Thoracic aorta (tissue), 2 donors: Measurements from ENCODE around the gene TBC1D19. TPM values are rescaled to one million over a fixed set of nuclear protein-coding genes. Genes with fewer than 3 reads are reported as not detected.
"Not testable (repeated sequence)": the region's sequence is repeated elsewhere in the genome, so short reads cannot be mapped to it uniquely, and the experiment has no call there.

Experiments used
- ATAC-seq: fragments of 150-250 bp; one replicate; pipeline ENCODE4 v1.8.0; 2017; ENCODE audit warnings: low read depth; ENCODE audit not compliant: insufficient number of reproducible peaks, low FRiP score
- DNase-seq: peaks from one replicate; pipeline ENCODE4 v3.0.0-alpha.2; 2020; ENCODE audit warnings: low spot score
- H3K27ac ChIP-seq, 2 donors: fragments of 200-600 bp; sonication (generic); 1 replicate in 1 of 2; 2 replicates in 1 of 2; pipeline ENCODE4 v1.5.1; 2016; ENCODE audit warnings: mild to moderate bottlenecking in 2 of 2, moderate library complexity in 2 of 2
- H3K27me3 ChIP-seq: fragments of 200-600 bp; sonication (generic); replicated peaks from 2 replicates; pipeline ENCODE4 v1.6.0; 2016; ENCODE audit warnings: mild to moderate bottlenecking; ENCODE audit not compliant: insufficient read depth
- H3K36me3 ChIP-seq: fragments of 200-600 bp; sonication (generic); one replicate; pipeline ENCODE4 v1.5.1; 2016
- H3K4me1 ChIP-seq, 2 donors: fragments of 200-600 bp; sonication (generic); 1 replicate in 1 of 2; 2 replicates in 1 of 2; pipeline versions ENCODE4 v1.5.1 to v1.6.0; 2016; ENCODE audit warnings: low read depth in 2 of 2, mild to moderate bottlenecking in 1 of 2; ENCODE audit not compliant: control insufficient read depth in 1 of 2
- H3K4me3 ChIP-seq: fragments of 200-600 bp; sonication (generic); 2 replicates; pipeline ENCODE4 v1.5.1; 2016; ENCODE audit warnings: mild to moderate bottlenecking
- H3K9me3 ChIP-seq: fragments of 200-600 bp; sonication (generic); 2 replicates; pipeline ENCODE4 v1.5.1; 2016
- total RNA-seq, 2 donors: library from RNA; depleted of rRNA; stranded (reverse); fragments of >200 nt; gene quantifications; one replicate each; pipeline versions ENCODE4 v1.1.0 to v1.2.3, GENCODE V29; 2016
- TF ChIP-seq, protein P1 (sequence below): fragments of 200-600 bp; sonication (generic); IDR thresholded peaks from one replicate; pipeline ENCODE4 v1.5.1; 2019; ENCODE audit warnings: antibody characterized with exemption

The TBC1D19 gene
- total RNA-seq, 2 donors from 2014 or later = 9.1 to 19.4 TPM

- Histone ChIP-seq H3K9me3 (no peaks in the 10 kb centered on the region), H3K27ac (no peak overlapping the region), H3K27me3 (no peaks in the 10 kb centered on the region), H3K4me1 (no peaks in the 10 kb centered on the region), H3K36me3 (no peaks in the 10 kb centered on the region), H3K4me3 (no peak overlapping the region)
- no peak for ATAC-seq
- TF ChIP-seq, protein P1, sequence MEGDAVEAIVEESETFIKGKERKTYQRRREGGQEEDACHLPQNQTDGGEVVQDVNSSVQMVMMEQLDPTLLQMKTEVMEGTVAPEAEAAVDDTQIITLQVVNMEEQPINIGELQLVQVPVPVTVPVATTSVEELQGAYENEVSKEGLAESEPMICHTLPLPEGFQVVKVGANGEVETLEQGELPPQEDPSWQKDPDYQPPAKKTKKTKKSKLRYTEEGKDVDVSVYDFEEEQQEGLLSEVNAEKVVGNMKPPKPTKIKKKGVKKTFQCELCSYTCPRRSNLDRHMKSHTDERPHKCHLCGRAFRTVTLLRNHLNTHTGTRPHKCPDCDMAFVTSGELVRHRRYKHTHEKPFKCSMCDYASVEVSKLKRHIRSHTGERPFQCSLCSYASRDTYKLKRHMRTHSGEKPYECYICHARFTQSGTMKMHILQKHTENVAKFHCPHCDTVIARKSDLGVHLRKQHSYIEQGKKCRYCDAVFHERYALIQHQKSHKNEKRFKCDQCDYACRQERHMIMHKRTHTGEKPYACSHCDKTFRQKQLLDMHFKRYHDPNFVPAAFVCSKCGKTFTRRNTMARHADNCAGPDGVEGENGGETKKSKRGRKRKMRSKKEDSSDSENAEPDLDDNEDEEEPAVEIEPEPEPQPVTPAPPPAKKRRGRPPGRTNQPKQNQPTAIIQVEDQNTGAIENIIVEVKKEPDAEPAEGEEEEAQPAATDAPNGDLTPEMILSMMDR = no peak
- no peak for DNase-seq
These were observed 63.8 kb downstream of the TBC1D19 start for GRCh38 chr4:26647523-26648224.

- H3K4me1 ChIP-seq = no peaks in the 10 kb centered on the region
- no peaks in the 10 kb centered on the region for H3K27me3 ChIP-seq
- H3K9me3 ChIP-seq = no peaks in the 10 kb centered on the region
- ATAC-seq = no peak
- DNase-seq = no peak
- TF ChIP-seq, protein P1 = no peak
- no peak overlapping the region for H3K4me3 ChIP-seq
- H3K36me3 ChIP-seq = no peaks in the 10 kb centered on the region
- H3K27ac ChIP-seq = no peak overlapping the region
These were observed 64.4 kb downstream of the TBC1D19 start for GRCh38 chr4:26648260-26648659.

GRCh38 chr4:26660261-26660660 lies 76.4 kb downstream of the TBC1D19 start:
- no peak for ATAC-seq

DNA sequence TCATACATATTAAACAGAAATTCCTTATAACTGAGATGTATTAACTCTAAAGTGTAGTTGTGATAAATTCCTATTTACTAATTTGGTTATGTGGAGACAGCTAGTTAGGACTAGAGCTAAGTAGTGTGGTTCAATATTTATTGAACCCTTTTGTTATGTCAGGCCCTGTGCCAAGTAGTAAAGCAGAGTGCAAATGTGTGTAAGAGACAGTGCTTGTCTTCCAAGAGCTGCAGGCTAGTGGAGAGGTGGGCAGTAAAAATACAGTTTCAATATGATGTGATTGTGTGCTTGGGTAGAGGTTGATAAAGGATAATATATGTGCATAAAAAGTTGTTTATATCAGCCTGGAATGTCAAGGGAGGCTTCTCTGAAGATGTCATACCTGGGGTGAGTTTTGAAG lies 80.0 kb downstream of the TBC1D19 start:
- Histone ChIP-seq H3K4me1 (no peaks in the 10 kb centered on the region), H3K9me3 (no peaks in the 10 kb centered on the region), H3K4me3 (no peak overlapping the region), H3K27ac (no peak overlapping the region), H3K27me3 (no peaks in the 10 kb centered on the region), H3K36me3 (no peaks in the 10 kb centered on the region)
- DNase-seq (no peak), ATAC-seq (no peak)
- TF ChIP-seq, protein P1 = no peak

More at GRCh38 chr4:26660261-26660660, 76.4 kb downstream of the TBC1D19 start:
- H3K27ac ChIP-seq = no peak overlapping the region
- no peak for DNase-seq
- peaks cover 3% of the 10 kb centered on the region for H3K36me3 ChIP-seq
- TF ChIP-seq, protein P1 = no peak
- H3K9me3 ChIP-seq = no peaks in the 10 kb centered on the region
- no peak overlapping the region for H3K4me3 ChIP-seq
- H3K27me3 ChIP-seq = no peaks in the 10 kb centered on the region
- no peaks in the 10 kb centered on the region for H3K4me1 ChIP-seq

DNA sequence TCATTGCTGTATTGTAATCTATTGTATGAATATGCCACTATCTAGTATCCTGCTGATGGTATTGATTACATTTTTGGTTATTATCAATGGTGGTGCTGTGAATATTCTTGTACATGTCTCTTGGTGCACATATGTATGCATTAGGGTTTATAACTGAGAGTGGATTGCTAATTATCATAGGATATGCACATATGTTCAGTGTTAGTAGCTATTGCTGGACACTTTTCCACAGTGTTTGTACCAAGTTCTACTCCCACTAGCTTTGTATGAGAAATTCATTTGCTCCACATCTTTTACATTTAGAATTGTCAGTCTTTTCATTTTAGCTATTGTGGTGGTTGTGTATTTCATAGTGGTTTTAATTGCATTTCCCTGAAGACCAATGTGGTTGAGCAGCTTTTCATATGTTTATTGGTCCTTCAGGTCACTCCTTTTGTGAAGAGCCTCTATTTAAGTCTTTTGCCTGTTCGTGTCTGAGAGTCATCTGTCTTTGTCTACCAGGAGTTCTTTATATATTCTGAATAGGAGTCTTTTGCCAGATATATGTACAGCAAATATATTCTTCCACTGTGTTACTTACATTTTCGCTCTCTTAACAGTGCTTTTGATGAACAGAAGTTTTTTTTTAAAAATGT lies 87.1 kb downstream of the TBC1D19 start:
- TF ChIP-seq, protein P1 = no peak
- no peak for ATAC-seq

DNA sequence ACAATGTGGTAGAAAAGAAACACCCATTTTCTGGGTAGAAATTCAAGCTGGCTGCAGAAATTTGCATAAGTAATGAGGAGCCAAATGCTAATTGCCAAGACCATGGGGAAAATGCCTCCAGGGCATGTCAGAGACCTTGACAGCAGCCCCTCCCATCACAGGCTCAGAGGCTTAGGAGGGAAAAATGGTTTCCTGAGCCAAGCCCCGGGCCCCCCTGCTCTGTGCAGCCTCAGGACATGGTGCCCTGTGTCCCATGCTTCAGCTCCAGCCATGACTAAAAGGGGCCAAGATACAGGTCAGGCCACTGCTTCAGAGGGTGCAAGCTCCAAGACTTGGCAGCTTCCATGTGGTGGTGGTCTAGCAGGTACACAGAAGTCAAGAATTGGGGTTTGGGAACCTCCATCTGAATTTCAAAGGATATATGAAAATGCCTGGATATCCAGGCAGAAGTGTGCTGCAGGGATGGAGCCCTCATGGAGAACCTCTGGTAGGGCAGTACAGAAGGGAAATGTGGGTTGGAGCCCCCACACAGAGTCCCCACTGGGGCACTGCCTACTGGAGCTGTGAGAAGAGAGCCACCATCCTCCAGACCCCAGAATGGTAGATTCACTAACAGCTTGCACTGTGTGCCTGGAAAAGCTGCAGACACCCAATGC lies 95.3 kb downstream of the TBC1D19 start:
- ATAC-seq, H3K4me1 ChIP-seq, H3K27ac ChIP-seq, H3K36me3 ChIP-seq, DNase-seq, H3K9me3 ChIP-seq, H3K27me3 ChIP-seq, H3K4me3 ChIP-seq: not testable (repeated sequence)

More for the DNA sequence above, 87.1 kb downstream of the TBC1D19 start:
- Histone ChIP-seq H3K4me3 (no peak overlapping the region), H3K27me3 (no peaks in the 10 kb centered on the region), H3K9me3 (no peaks in the 10 kb centered on the region), H3K27ac (no peak overlapping the region), H3K36me3 (no peaks in the 10 kb centered on the region), H3K4me1 (no peaks in the 10 kb centered on the region)
- no peak for DNase-seq
